BJ (cell line): ENCODE measurements around the gene TMC6. TPM values are rescaled to one million over a fixed set of nuclear protein-coding genes. Genes with fewer than 3 reads are reported as not detected.

Source experiments
- CTCF ChIA-PET: fragments of 350-600 bp; formaldehyde crosslinking; extraction: SDS; loops from one replicate; lab custom pipeline; 2021; ENCODE audit warnings: antibody characterized with exemption, inconsistent platforms; lab: Yijun Ruan, JAX
- POLR2A ChIA-PET: fragments of 300-600 bp; sonication (Branson Sonifier 250); formaldehyde crosslinking; extraction: SDS; loops from one replicate; lab custom pipeline; 2021; ENCODE audit warnings: antibody characterized with exemption; lab: Charles Lee
- DNase-seq: peaks from one replicate; pipeline ENCODE4 v3.0.0-alpha.2; 2011; ENCODE audit warnings: low read depth
- H3K27me3 ChIP-seq: 2 replicates; pipeline ENCODE4 v1.6.0; 2011; ENCODE audit warnings: low read length; ENCODE audit not compliant: control insufficient read depth, insufficient read depth
- H3K36me3 ChIP-seq: 2 replicates; pipeline ENCODE4 v1.5.1; 2011; ENCODE audit warnings: low read length; ENCODE audit not compliant: control insufficient read depth, insufficient read depth
- H3K4me3 ChIP-seq: 2 replicates; pipeline ENCODE4 v1.5.1; 2011; ENCODE audit warnings: low read depth, mild to moderate bottlenecking, control low read depth, low read length
- polyA plus RNA-seq: library from polyadenylated mRNA; depleted of rRNA; stranded (reverse); fragments of >200 nt; gene quantifications from 2 replicates; pipeline ENCODE4 v1.2.3, GENCODE V29; 2011
- TF ChIP-seq, protein P1 (sequence below): IDR thresholded peaks from 2 replicates; pipeline ENCODE4 v1.5.1; 2011; ENCODE audit warnings: low read depth, mild to moderate bottlenecking, control low read depth, inconsistent platforms, low read length, moderate library complexity; ENCODE audit not compliant: insufficient read depth

TMC6 gene
- polyA plus RNA-seq, 1 experiment, result 0.26 TPM

DNA sequence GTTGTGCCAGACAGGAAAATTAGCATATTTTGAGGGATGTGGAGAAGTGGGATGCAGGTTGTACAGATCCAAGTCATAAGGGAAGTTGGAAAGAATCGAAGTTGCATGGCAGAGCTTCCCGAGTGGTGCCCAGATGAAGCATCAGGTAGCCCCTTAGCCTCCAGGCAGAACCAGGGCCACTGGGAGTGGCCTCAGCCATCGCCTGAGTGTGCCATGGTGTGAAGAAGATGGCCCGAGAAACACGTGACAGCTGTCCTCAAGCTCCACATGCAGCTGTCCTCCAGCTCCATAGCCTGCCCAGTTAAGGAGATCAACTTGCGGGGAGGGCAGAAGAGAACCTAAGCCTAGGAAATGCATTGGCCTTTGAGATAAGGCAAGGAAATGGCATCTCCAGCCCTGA is 33.5 kb downstream of the TMC6 start:
- Histone ChIP-seq H3K36me3 (peaks cover 39% of the 10 kb centered on the region), H3K27me3 (no peaks in the 10 kb centered on the region), H3K4me3 (no peak overlapping the region)
- POLR2A ChIA-PET, result no interaction called here
- no peak for DNase-seq
- CTCF ChIA-PET, result interaction anchor here (3.6 kb wide), 1 partner anchor 9 kb away, joined by 24 read pairs; no protein-coding TSS in a partner anchor
- TF ChIP-seq, protein P1, sequence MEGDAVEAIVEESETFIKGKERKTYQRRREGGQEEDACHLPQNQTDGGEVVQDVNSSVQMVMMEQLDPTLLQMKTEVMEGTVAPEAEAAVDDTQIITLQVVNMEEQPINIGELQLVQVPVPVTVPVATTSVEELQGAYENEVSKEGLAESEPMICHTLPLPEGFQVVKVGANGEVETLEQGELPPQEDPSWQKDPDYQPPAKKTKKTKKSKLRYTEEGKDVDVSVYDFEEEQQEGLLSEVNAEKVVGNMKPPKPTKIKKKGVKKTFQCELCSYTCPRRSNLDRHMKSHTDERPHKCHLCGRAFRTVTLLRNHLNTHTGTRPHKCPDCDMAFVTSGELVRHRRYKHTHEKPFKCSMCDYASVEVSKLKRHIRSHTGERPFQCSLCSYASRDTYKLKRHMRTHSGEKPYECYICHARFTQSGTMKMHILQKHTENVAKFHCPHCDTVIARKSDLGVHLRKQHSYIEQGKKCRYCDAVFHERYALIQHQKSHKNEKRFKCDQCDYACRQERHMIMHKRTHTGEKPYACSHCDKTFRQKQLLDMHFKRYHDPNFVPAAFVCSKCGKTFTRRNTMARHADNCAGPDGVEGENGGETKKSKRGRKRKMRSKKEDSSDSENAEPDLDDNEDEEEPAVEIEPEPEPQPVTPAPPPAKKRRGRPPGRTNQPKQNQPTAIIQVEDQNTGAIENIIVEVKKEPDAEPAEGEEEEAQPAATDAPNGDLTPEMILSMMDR, result no peak

DNA sequence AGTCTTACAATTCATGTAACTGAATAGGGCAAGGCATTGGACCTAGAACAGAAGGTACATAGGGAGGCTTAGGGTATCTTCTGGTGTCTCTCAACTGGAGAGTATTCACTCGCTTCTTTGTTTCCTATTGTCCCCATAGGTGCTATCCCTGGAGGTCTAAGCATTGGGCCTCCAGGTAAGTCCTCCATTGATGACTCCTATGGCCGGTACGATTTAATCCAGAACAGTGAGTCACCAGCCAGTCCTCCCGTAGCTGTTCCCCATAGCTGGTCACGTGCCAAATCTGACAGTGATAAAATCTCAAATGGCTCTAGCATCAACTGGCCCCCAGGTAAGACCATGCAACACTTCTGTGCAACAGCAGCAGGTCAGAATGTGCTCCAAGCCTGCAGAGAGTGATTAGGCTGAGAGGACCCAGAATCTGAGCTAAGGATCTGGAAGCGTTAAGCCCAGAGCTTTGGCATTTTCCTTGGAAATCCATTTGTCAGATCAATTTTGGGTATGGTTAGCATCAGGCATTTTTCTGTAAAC is 35.7 kb downstream of the TMC6 start:
- Histone ChIP-seq H3K4me3 (no peak overlapping the region), H3K27me3 (no peaks in the 10 kb centered on the region), H3K36me3 (peaks cover 33% of the 10 kb centered on the region)
- POLR2A ChIA-PET, result no interaction called here
- TF ChIP-seq, protein P1, result no peak
- CTCF ChIA-PET, result no interaction called here
- no peak for DNase-seq

DNA sequence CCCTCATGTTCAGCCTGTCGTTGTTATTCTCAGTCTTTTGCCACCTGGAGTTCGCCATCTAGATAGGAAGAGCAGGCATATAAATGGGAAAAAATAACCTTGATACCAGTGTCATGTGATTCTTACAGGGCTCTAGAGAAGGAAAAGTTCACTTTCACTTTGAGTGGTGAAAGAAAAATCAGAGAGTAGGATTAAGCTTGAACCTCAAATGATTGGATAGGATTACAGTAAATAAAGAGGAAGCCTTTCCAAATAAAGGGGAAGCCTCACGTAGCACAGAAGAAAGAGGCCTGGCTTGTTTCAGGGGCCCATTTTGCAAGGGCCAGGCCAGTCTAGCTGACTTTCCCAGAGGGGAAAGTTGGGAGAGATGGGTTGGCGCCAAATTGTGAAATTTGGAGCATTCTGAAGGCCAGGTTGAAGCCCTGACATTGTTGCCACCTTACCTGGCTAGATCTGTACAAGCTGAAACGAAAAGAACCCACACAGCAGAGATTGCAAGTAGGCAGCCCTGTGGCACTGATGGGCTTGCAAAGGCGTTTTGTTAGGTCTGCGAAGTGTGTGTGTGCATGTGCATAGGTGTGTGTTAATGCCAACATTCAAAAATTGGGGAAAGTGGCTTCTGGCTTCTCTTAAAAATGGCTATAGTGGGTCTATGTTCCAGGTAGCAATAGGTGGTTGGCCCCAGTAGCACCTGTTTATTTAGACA is 38.8 kb downstream of the TMC6 start:
- TF ChIP-seq, protein P1, result no peak
- CTCF ChIA-PET, result interaction anchor here (1.4 kb wide), 1 partner anchor 160 kb away, joined by 3 read pairs; no protein-coding TSS in a partner anchor
- no peaks in the 10 kb centered on the region for H3K27me3 ChIP-seq
- no peak for DNase-seq
- H3K36me3 ChIP-seq, result peaks cover 24% of the 10 kb centered on the region
- POLR2A ChIA-PET, result no interaction called here
- no peak overlapping the region for H3K4me3 ChIP-seq

- Histone ChIP-seq H3K27me3 (no peaks in the 10 kb centered on the region), H3K36me3 (peaks cover 22% of the 10 kb centered on the region), H3K4me3 (no peak overlapping the region)
- CTCF ChIA-PET, result no interaction called here
- POLR2A ChIA-PET, result interaction anchor here (0.6 kb wide), 1 partner anchor 934 kb away, joined by 3 read pairs; no protein-coding TSS in a partner anchor
- DNase-seq, result no peak
- TF ChIP-seq, protein P1, result no peak
Observed at GRCh38 chr17:78088529-78088928, 40.0 kb downstream of the TMC6 start.

GRCh38 chr17:78086740-78087139 is 41.8 kb downstream of the TMC6 start:
- TF ChIP-seq, protein P1, result no peak
- ChIA-PET CTCF (interaction anchor here (1.3 to 2.6 kb wide), 3 partner anchors 10 to 67 kb away, joined by 3 to 24 read pairs (median 13); no protein-coding TSS in a partner anchor), POLR2A (no interaction called here)
- Histone ChIP-seq H3K4me3 (no peak overlapping the region), H3K27me3 (no peaks in the 10 kb centered on the region), H3K36me3 (peaks cover 16% of the 10 kb centered on the region)
- DNase-seq, result no peak
